GM18499 (cell line): Measurements from ENCODE around the gene BPIFB3.
"Not testable (repeated sequence)": the region's sequence is repeated elsewhere in the genome, so short reads cannot be mapped to it uniquely, and the experiment has no call there.

Experiments
- ATAC-seq: cut with Tn5 transposase; IDR thresholded peaks from one replicate; pipeline ENCODE4 v1.9.1; 2021; ENCODE audit warnings: moderate number of reproducible peaks; ENCODE audit not compliant: insufficient read depth, unreplicated experiment

BPIFB3 gene

GRCh38 chr20:33112547-33113386 lies 59.1 kb downstream of the BPIFB3 start:
- ATAC-seq, result no peak

- no peak for ATAC-seq
These were observed 59.7 kb downstream of the BPIFB3 start for GRCh38 chr20:33113387-33113908.

- not testable (repeated sequence) for ATAC-seq
These were observed 61.8 kb downstream of the BPIFB3 start for GRCh38 chr20:33115501-33115900.

- ATAC-seq, result no peak
These were observed 66.3 kb downstream of the BPIFB3 start for GRCh38 chr20:33119725-33120720.

- no peak for ATAC-seq
These were observed 67.2 kb downstream of the BPIFB3 start for GRCh38 chr20:33120934-33121333.

GRCh38 chr20:33122297-33122696 lies 68.6 kb downstream of the BPIFB3 start:
- ATAC-seq, result not testable (repeated sequence)
